DND-41 (cell line): ENCODE measurements around the gene ADD1.
A peak's percentile ranks its signal among the peaks of the same experiment; 100 is the strongest.
"Not testable (repeated sequence)": the region's sequence is repeated elsewhere in the genome, so short reads cannot be mapped to it uniquely, and the experiment has no call there.

Experiments used
- ATAC-seq: fragments of 200-7000 bp; cut with Tn5 transposase; 3 replicates; pipeline ENCODE4 v1.9.1; 2021; ENCODE audit warnings: low read depth; ENCODE audit not compliant: insufficient read depth
- DNase-seq: peaks from one replicate; pipeline ENCODE4 v3.0.0-alpha.2; 2020
- H2AFZ ChIP-seq: 2 replicates; pipeline ENCODE4 v1.6.0; 2012; ENCODE audit warnings: low read depth, low read length
- H3K27ac ChIP-seq: 2 replicates; pipeline ENCODE4 v1.5.1; 2012; ENCODE audit warnings: low read length, inconsistent platforms
- H3K27me3 ChIP-seq: fragments of 200-600 bp; sonication (generic); 2 replicates; pipeline ENCODE4 v1.6.0; 2012; ENCODE audit warnings: low read length, mild to moderate bottlenecking, inconsistent platforms; ENCODE audit not compliant: insufficient read depth, poor library complexity
- H3K36me3 ChIP-seq: 2 replicates; pipeline ENCODE4 v1.5.1; 2012; ENCODE audit warnings: low read length, inconsistent platforms; ENCODE audit not compliant: insufficient read depth
- H3K4me1 ChIP-seq: 2 replicates; pipeline ENCODE4 v1.5.1; 2012; ENCODE audit warnings: mild to moderate bottlenecking, low read length; ENCODE audit not compliant: insufficient read depth
- H3K4me2 ChIP-seq: 2 replicates; pipeline ENCODE4 v1.6.0; 2012; ENCODE audit warnings: mild to moderate bottlenecking, moderate library complexity, low read length, inconsistent platforms; ENCODE audit not compliant: insufficient read depth
- H3K4me3 ChIP-seq, 2 experiments: fragments of 200-600 bp in 1 of 2; shearing (Covaris generic) in 1 of 2; 2 replicates each; pipeline ENCODE4 v1.5.1; 2012 to 2016; ENCODE audit warnings: inconsistent platforms in 2 of 2, low read length in 2 of 2, mild to moderate bottlenecking in 2 of 2, low read depth in 1 of 2, moderate library complexity in 1 of 2
- H3K79me2 ChIP-seq: 2 replicates; pipeline ENCODE4 v1.6.0; 2012; ENCODE audit warnings: low read length, inconsistent platforms; ENCODE audit not compliant: insufficient read depth
- H3K9ac ChIP-seq: 2 replicates; pipeline ENCODE4 v1.6.0; 2012; ENCODE audit warnings: low read depth, mild to moderate bottlenecking, inconsistent platforms, low read length, moderate library complexity
- H3K9me3 ChIP-seq: 2 replicates; pipeline ENCODE4 v1.5.1; 2012; ENCODE audit warnings: low read length, moderate library complexity, mild to moderate bottlenecking, inconsistent platforms; ENCODE audit not compliant: insufficient read depth, severe bottlenecking
- H4K20me1 ChIP-seq: 2 replicates; pipeline ENCODE4 v1.6.0; 2012; ENCODE audit warnings: low read length; ENCODE audit not compliant: insufficient read depth
- CTCF ChIP-seq: IDR thresholded peaks from 2 replicates; pipeline ENCODE4 v1.5.1; 2012; ENCODE audit warnings: borderline replicate concordance, low read length, moderate library complexity, mild to moderate bottlenecking; ENCODE audit not compliant: poor library complexity, severe bottlenecking; ENCODE audit errors: extremely low read depth
- EZH2 ChIP-seq: IDR thresholded peaks from 3 replicates; pipeline ENCODE4 v1.6.1; 2012; ENCODE audit warnings: borderline replicate concordance, low read depth, mild to moderate bottlenecking, moderate library complexity, low read length, inconsistent platforms; ENCODE audit not compliant: severe bottlenecking

Gene ADD1

GRCh38 chr4:2936773-2937145 lies 93.1 kb downstream of the ADD1 start:
- H3K27me3 ChIP-seq, result no peaks in the 10 kb centered on the region
- TF ChIP-seq EZH2 (no peak), CTCF (no peak)
- no peak overlapping the region for H3K4me3 ChIP-seq
- H3K4me1 ChIP-seq, result peaks cover 49% of the 10 kb centered on the region
- H2AFZ ChIP-seq, result no peak overlapping the region
- ATAC-seq, result no peak
- H3K79me2 ChIP-seq, result peaks cover 13% of the 10 kb centered on the region
- no peak overlapping the region; the same call in 1 of the 2 replicates for H3K9ac ChIP-seq
- H3K9me3 ChIP-seq, result no peaks in the 10 kb centered on the region
- peak overlapping the region; percentile 98; the same call in 1 of the 2 replicates for H3K4me2 ChIP-seq
- no peak for DNase-seq
- H4K20me1 ChIP-seq, result peaks cover 51% of the 10 kb centered on the region
- H3K27ac ChIP-seq, result no peak overlapping the region
- H3K36me3 ChIP-seq, result peaks cover 64% of the 10 kb centered on the region

GRCh38 chr4:2937146-2937857 lies 93.7 kb downstream of the ADD1 start:
- DNase-seq, result no peak
- Histone ChIP-seq H2AFZ (no peak overlapping the region), H3K4me2 (peak overlapping the region; percentile 3; the same call in 1 of the 2 replicates), H3K4me3 (no peak overlapping the region), H3K4me1 (peaks cover 44% of the 10 kb centered on the region), H3K27ac (no peak overlapping the region), H4K20me1 (peaks cover 53% of the 10 kb centered on the region), H3K9me3 (no peaks in the 10 kb centered on the region), H3K36me3 (peaks cover 64% of the 10 kb centered on the region), H3K9ac (no peak overlapping the region), H3K27me3 (no peaks in the 10 kb centered on the region), H3K79me2 (peaks cover 13% of the 10 kb centered on the region)
- TF ChIP-seq CTCF (no peak), EZH2 (no peak)
- ATAC-seq, result no peak

- ATAC-seq, result no peak
- Histone ChIP-seq H3K9me3 (no peaks in the 10 kb centered on the region), H3K4me1 (peaks cover 38% of the 10 kb centered on the region), H3K36me3 (peaks cover 70% of the 10 kb centered on the region), H3K4me2 (0 out of 2 replicates have a peak overlapping the region, but pooled peaks have one; percentile 3), H2AFZ (no peak overlapping the region), H3K27ac (no peak overlapping the region), H3K4me3 (no peak overlapping the region), H3K79me2 (peaks cover 13% of the 10 kb centered on the region), H3K27me3 (no peaks in the 10 kb centered on the region), H4K20me1 (peaks cover 56% of the 10 kb centered on the region), H3K9ac (no peak overlapping the region)
- TF ChIP-seq EZH2, result no peak
- no peak for TF ChIP-seq CTCF
- DNase-seq, result no peak
Measured at GRCh38 chr4:2937986-2938385, 94.3 kb downstream of the ADD1 start.

- Histone ChIP-seq H3K4me1 (peaks cover 33% of the 10 kb centered on the region), H3K79me2 (peaks cover 13% of the 10 kb centered on the region), H3K36me3 (peaks cover 75% of the 10 kb centered on the region), H4K20me1 (peaks cover 61% of the 10 kb centered on the region)
- ATAC-seq, H3K27ac ChIP-seq, DNase-seq, H3K9me3 ChIP-seq, H2AFZ ChIP-seq, H3K27me3 ChIP-seq, H3K4me3 ChIP-seq, H3K4me2 ChIP-seq, H3K9ac ChIP-seq: not testable (repeated sequence)
Measured at GRCh38 chr4:2938411-2938810, 94.8 kb downstream of the ADD1 start.
